ENCODE results near the gene CATSPER4.
"Not testable (repeated sequence)": the region's sequence is repeated elsewhere in the genome, so short reads cannot be mapped to it uniquely, and the experiment has no call there.

The CATSPER4 gene

DNA sequence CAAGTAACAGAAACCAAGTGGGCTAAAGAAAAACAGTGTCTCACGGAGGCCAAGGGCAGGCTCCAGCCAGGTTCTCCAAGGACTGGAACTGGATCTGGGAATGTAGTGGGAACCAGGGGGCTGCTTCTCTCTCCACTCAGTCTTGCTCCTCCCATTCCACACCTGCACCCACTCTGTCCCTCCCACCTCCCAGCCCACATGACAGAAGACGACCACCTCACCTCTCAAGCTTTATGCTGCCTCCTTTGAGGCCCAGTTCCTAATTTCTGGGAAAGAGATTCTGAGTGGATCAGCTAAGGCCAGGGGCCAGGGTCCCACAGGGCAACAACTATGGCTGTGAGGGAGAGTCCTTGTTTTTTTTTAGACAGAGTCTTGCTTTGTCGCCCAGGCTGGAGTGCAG, 24.8 kb downstream of the CATSPER4 start:
- TF ChIP-seq, protein P1, sequence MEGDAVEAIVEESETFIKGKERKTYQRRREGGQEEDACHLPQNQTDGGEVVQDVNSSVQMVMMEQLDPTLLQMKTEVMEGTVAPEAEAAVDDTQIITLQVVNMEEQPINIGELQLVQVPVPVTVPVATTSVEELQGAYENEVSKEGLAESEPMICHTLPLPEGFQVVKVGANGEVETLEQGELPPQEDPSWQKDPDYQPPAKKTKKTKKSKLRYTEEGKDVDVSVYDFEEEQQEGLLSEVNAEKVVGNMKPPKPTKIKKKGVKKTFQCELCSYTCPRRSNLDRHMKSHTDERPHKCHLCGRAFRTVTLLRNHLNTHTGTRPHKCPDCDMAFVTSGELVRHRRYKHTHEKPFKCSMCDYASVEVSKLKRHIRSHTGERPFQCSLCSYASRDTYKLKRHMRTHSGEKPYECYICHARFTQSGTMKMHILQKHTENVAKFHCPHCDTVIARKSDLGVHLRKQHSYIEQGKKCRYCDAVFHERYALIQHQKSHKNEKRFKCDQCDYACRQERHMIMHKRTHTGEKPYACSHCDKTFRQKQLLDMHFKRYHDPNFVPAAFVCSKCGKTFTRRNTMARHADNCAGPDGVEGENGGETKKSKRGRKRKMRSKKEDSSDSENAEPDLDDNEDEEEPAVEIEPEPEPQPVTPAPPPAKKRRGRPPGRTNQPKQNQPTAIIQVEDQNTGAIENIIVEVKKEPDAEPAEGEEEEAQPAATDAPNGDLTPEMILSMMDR (conservative IDR thresholded peaks at IDR 0.05; ENCODE audit: low read depth, low read length): no peak
- no peak for DNase-seq (ENCODE audit: low read depth)
- no peak overlapping the region for H3K4me3 ChIP-seq (ENCODE audit: low read length)

DNA sequence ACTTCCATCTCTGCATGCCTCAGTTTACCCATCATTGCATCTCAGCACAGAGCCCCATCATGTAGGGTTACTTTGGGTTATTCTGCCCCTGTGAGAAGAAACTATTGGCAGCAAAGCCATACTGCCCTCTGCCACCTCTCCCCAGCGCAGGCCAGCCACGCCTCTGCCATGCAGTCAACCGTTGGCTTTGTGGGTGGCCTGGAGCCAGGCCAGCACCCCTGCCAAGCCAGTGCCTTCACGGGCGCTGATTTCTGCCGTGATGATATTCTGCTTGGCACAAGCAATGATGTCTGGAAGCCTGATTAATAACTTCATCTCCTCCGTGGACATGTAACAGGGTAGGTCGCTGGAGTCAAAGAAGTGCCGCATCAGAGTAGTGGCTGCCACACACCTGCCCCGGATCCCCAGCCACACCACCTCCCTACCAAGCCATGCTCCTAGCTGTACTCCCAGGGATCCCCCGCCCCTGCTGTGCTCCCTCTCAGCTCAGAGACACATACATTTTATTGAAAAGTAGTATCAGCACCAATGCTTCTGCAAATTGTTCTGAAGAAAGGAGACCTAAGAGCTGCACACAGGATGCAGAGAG, 28.6 kb downstream of the CATSPER4 start:
- TF ChIP-seq, protein P1 (conservative IDR thresholded peaks at IDR 0.05; ENCODE audit: low read depth, low read length): no peak
- no peak for DNase-seq (ENCODE audit: low read depth)
- H3K4me3 ChIP-seq (ENCODE audit: low read length): no peak overlapping the region

GRCh38 chr1:26220199-26220912, 30.0 kb downstream of the CATSPER4 start:
- DNase-seq (ENCODE audit: low read depth): no peak
- TF ChIP-seq, protein P1 (conservative IDR thresholded peaks at IDR 0.05; ENCODE audit: low read depth, low read length): no peak
- no peak overlapping the region for H3K4me3 ChIP-seq (ENCODE audit: low read length)

GRCh38 chr1:26221094-26221493, 30.7 kb downstream of the CATSPER4 start:
- H3K4me3 ChIP-seq (ENCODE audit: low read length): no peak overlapping the region
- TF ChIP-seq, protein P1 (conservative IDR thresholded peaks at IDR 0.05; ENCODE audit: low read depth, low read length): no peak
- DNase-seq (ENCODE audit: low read depth): no peak

DNA sequence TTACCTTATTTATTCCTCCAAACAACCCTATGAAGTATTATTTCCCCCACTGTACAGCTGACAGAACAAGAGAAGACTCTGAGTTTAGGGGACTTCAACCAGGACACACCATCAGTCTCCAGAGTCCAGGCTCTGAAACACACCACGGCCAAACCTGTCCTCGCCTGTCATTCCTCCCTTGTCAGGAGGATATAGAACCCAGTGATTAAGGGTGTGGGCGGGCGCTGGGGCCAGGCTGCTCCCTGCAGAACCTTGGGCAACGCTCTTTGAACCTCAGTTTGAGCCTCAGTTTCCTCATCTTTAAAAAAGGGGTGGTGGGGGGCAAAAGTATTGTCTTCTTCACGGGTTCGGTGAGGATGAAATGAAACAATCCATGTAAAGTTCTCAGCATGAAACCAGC, 34.2 kb downstream of the CATSPER4 start:
- TF ChIP-seq, protein P1 (conservative IDR thresholded peaks at IDR 0.05; ENCODE audit: low read depth, low read length): no peak
- no peak overlapping the region for H3K4me3 ChIP-seq (ENCODE audit: low read length)
- no peak for DNase-seq (ENCODE audit: low read depth)

DNA sequence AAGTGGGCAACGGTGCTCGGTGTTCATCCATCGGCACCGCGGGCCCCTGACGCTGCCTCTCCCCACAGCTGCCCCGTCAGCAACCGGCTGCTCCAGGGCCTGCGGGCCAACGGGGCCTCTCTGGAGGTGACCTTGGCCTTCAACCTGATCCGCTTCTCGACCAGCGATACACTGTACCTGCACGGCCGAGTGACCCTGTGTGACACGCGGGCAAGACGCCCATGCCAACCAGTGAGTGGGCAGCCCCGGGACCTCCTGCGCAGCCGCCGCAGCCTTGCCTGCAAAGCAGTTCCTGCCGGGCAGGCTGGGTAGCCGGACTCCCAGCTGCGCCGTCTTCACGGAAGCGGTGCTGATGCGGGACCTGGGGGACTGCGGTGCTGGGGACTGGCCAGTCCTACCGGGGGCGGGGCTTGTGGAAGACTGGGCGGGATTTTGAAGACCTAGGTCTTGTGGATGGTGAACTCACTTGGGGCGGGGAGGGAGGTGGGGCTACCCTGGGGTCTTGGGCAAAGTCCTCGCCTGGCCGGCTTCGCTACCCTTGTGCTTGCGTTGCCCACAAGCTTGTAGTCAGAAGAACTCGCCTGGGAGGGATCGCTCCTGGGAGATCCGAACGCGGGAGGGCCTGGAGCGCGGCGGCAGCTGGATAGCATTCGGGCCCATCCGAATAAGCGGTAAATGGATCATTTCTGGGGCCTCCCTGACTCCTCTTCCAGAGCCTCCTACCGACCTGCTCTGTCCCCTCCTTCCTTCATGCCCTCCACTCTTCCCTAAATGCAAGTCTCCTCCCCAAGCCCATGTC, 34.8 kb downstream of the CATSPER4 start:
- TF ChIP-seq, protein P1 (conservative IDR thresholded peaks at IDR 0.05; ENCODE audit: low read depth, low read length): no peak
- peak overlapping the region; percentile 51 for H3K4me3 ChIP-seq (ENCODE audit: low read length)
- no peak for DNase-seq (ENCODE audit: low read depth)

GRCh38 chr1:26230682-26231081, 40.3 kb downstream of the CATSPER4 start:
- DNase-seq (ENCODE audit: low read depth); H3K4me3 ChIP-seq (ENCODE audit: low read length): not testable (repeated sequence)

Data from retinal pigment epithelial cell (primary cell).